HG03460 (cell line): ENCODE results near the gene TMEM131.
"Not testable (repeated sequence)": the region's sequence is repeated elsewhere in the genome, so short reads cannot be mapped to it uniquely, and the experiment has no call there.

ENCODE experiments used
- ATAC-seq: cut with Tn5 transposase; IDR thresholded peaks from one replicate; pipeline ENCODE4 v1.9.1; 2021; ENCODE audit not compliant: unreplicated experiment

The TMEM131 gene

GRCh38 chr2:97918818-97919217 lies 76.9 kb downstream of the TMEM131 start:
- no peak for ATAC-seq

GRCh38 chr2:97917668-97918067 lies 78.1 kb downstream of the TMEM131 start:
- ATAC-seq: not testable (repeated sequence)

GRCh38 chr2:97914691-97915213 lies 81.0 kb downstream of the TMEM131 start:
- no peak for ATAC-seq

GRCh38 chr2:97913846-97914245 lies 81.9 kb downstream of the TMEM131 start:
- no peak for ATAC-seq

GRCh38 chr2:97911922-97912575 lies 83.7 kb downstream of the TMEM131 start:
- ATAC-seq: no peak

- ATAC-seq: peak; percentile 54
Measured at GRCh38 chr2:97911206-97911921, 84.4 kb downstream of the TMEM131 start.

- ATAC-seq: no peak
Measured at GRCh38 chr2:97910403-97911205, 85.1 kb downstream of the TMEM131 start.

GRCh38 chr2:97908208-97908676 lies 87.5 kb downstream of the TMEM131 start:
- no peak for ATAC-seq

GRCh38 chr2:97907369-97908100 lies 88.2 kb downstream of the TMEM131 start:
- no peak for ATAC-seq

- ATAC-seq: no peak
Measured at GRCh38 chr2:97906307-97906706, 89.4 kb downstream of the TMEM131 start.

GRCh38 chr2:97905294-97905693 lies 90.5 kb downstream of the TMEM131 start:
- no peak for ATAC-seq

GRCh38 chr2:97901862-97902261 lies 93.9 kb downstream of the TMEM131 start:
- ATAC-seq: no peak

GRCh38 chr2:97900806-97901205 lies 94.9 kb downstream of the TMEM131 start:
- ATAC-seq: no peak

GRCh38 chr2:97893042-97893441 lies 102.7 kb downstream of the TMEM131 start:
- ATAC-seq: not testable (repeated sequence)

- ATAC-seq: no peak
Measured at GRCh38 chr2:97891611-97892010, 104.1 kb downstream of the TMEM131 start.

- no peak for ATAC-seq
Measured at GRCh38 chr2:97889156-97889555, 106.6 kb downstream of the TMEM131 start.

- no peak for ATAC-seq
Measured at GRCh38 chr2:97885841-97886240, 109.9 kb downstream of the TMEM131 start.

- ATAC-seq: no peak
Measured at GRCh38 chr2:97880334-97880733, 115.4 kb downstream of the TMEM131 start.

- ATAC-seq: no peak
Measured at GRCh38 chr2:97878865-97879264, 116.9 kb downstream of the TMEM131 start.

- ATAC-seq: not testable (repeated sequence)
Measured at GRCh38 chr2:97878317-97878716, 117.4 kb downstream of the TMEM131 start.
